Stimulated activated CD4-positive, alpha-beta T cell treated with anti-CD3 and anti-CD28 coated beads, Interleukin-2, amount 100 ng/mL, for 48 hours (primary cell): ENCODE data around the gene TNIK.
A peak's percentile ranks its signal among the peaks of the same experiment; 100 is the strongest.

ENCODE experiments used
- DNase-seq, 2 donors: peaks; one replicate each; pipeline ENCODE4 v3.0.0-alpha.2; 2020

Gene TNIK

DNA sequence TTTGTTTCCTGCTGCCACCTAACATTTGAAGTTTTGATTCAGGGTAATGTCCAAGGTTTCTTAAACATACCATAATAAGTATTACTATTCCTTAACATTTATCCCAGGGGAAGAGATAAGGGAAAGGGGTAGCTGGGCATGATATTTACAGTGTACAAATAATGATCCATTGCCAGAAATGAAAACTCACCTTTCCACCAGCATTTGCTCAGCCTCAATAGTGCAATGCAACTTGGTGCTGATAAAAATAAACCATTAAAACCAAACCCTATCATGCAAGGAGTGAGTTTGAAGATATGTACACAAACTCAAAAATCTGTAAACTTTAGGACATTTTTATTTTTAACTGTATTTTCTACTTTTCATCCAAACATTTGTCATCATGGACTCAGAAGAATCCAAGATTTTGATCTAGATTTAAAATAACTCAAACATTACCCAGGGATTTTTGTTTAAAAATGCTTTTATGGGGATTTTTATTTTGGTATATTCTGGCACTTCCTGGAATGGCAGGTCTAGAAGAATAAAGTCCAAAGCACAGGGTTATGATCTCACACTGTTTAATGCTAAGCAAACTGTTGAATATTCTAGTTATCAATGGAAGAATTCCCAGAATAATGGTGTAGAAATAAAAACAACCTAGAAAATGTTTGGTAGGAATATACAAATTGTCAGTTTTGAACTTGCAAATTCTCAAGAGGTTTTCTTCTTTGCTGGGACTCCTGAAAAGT is 401.2 kb downstream of the TNIK start:
- DNase-seq = no peak

DNA sequence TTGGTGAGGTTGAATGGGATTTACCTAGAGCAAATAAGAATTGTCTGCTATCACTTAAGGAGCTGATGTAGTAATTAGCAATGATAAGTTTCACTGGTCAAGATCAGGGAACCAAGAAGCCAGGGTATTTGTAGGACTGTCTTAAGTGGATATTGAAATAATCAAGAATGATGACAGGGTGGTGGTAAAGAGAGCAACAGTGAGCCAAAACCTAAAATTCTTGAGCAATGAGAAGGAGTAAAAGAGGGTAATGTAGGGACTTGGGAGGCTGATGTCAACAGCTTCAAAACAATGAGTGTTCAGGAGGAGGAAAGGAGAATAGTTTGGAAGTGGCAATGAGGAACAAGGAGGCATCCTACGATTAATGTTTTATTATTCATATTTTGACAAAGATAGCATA is 402.1 kb downstream of the TNIK start:
- DNase-seq = no peak

DNA sequence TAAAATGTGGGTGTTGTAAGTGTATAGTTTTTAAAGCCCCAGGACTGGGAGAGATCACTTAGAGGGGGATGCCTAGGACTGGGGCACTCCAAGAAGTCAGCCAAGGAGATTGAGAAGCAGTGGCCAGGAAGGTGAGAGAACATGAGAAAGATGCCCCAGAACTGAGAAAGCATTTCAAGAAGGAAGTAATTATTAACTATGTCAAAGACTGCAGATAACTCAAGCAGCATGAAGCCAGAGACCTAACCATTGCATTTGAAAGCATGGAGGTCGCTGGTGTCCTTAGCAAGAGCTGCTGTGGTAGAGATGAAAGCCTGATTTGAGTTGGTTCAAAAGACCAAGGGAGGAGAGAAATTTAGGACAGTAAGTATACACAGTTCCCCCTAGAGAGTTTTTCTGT is 403.1 kb downstream of the TNIK start:
- no peak for DNase-seq

DNA sequence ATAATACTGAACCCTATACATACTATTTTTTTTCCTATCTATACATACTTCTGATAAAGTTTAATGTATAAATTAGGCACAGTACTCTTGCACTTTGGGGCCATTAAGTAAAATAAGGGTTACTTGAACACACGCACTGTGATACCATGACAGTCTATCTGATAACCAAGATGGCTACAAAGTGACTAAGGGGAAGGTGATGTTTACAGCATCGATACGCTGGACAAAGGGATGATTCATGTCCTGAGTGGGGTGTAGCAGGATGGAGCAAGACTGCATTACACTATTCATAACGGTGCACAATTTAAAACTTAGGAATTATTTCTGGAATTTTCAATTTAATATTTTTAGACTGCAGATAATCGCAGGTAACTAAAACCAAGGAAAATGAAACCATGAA is 403.7 kb downstream of the TNIK start:
- DNase-seq = no peak

DNA sequence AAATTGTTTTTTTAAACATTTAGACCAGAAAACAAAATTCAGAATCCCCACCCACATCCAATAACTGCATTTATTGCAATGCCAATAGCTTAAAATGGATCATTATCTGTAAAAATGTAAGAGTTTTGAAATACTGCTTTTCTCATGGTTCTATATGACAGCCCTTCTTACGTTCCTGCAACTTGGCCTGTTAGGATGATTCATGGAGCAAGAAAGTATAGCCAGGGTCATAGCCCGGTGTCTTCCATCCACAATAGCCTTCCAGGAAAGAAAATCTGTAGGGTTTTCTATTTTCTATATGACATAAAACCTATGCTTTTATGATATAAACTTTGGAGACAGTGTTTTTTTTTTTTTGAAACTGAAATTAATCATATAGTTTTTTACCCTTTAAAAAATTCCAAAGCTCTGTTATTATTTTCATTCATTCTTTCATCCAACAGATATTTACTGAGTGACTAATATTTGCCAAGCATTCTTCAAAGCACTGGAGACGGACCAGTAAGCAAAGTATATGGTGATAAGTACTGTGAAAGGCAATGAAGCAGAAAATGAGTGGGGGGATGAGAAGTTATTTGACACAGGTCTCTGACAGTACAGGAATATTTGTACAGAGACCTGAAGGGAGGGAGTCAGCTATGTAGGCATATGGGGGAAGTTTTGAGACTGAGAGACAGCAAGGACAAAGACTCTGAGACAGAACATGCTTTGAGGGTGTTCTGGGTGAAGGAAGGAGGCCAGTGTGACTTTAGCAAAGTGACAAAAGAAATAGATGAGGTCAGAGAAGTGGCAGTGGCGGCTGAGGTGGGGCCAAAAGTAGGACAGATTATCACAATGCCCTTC is 404.6 kb downstream of the TNIK start:
- no peak for DNase-seq

DNA sequence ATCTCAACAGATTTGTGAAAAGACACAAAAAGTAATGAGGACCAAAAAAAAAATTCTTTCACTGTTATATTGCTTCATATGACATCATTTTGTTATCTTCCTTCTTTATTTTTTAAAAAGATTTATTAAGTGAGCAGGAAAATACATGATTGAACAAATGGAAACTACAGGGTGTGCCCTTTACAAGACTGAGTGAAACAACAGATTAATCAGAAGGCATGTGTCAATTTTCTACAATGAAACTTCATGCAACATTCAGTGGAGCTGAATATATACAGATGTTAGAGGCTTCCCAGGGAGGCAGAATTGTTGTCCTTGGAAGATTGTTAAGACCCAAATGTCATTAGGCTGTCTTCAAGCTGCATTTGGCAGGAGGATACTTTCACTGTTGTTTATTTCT is 405.3 kb downstream of the TNIK start:
- DNase-seq = no peak

DNA sequence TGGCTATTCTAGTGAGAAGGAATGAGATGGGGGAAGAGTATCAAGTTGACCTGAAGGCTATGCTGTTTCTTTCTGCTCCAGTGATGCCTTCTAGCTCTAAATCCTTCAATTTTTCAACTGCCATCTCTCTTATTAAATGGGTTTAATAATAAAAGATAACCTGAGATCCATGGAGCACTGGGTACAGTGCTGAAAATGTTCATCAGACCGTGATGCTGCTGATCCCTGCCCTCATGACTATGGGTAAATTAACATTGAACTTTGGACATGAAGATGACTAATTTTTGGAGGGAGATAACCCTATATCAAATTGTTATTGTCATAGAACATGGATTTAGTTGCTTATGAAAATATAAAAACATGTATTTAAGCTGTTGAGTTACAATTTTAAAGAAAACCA is 406.0 kb downstream of the TNIK start:
- DNase-seq = no peak

DNA sequence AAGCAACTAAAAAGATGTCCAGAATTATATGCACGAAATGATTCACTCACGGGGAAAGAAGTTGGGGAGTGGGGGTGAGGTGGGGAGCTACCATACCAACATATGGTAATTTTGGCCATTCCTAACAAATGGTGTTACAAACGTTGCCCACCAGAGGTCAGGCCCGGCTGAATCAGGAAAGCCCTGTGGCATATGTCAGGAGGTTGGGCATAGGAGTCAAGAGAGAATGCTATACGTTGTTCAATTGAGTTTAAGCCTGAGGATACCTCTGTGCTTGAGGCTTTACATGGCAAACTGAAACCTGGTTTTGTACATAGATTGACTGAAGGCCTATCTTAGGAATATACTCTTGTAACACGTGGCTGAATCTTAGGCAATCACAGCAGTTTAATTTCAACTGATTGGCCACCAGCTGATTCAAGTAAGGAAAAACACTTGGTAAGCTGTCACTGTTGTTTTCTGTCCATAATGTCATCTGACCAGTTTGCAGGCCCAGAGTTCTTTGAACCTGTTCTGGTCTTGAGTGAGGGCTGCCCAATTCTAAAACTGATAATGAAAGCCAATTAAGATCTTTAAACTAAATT is 410.3 kb downstream of the TNIK start:
- DNase-seq = peak; percentile 15 to 17

DNA sequence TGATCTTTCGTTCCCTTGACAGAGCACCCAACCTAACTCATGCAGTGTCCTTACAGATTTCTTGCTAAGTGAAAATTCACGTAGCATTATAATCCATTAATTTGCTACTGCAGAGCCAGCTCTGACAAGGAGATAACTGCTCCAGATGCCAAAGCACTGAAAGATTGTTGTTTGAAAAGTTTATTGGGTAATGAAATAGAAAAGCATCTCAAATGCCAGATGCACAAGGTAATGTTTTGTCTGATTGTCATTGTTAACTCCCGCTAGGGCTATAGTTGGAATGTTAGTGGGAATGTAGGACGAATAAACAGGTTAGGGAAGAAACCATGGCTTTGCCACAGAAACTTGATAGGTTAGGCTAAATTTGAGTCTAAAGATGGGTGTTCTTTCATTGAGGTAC is 413.4 kb downstream of the TNIK start:
- DNase-seq = no peak

DNA sequence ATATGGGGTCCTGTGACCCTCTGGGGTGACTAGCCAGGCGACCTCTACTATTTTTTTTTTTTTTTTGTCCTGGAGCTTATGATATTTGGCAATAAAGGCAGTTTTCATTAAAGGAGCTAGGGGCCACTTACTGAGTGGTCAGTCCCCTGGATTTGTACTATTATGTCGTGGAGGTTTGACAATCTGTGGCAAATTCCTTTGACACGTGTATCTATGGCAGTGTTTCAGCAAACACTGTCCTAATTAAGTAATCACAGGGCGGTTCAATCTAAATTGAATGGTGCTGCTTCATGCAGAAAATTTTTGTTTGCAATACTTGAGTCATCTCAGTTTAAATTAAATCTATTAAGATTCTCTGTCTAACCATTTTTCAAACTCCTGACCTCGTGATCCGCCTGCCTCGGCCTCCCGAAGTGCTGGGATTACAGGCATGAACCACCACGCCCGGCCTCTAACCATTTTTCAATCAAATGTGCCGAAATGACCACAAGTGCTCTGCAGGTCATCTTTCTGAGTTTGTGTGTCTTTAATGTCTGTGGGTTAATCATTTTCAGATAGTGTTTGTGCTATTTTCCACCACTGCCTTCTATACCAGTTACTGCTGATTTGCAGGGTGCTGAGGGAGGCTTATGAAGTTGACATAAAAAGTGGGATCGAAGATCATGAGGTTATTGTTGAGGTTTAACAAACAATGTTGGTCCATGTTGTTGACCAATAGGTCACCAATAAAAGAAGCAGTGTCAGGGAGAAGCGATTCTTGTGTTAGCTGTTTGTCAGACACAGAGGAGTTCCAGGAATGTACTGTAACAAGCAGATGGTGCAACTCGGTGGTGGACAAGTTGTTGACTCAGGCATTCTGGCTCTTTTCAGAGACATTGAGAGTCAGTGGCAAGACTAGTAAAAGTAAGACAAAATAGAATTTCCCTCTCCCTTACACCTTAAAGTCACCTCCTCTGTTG is 415.1 kb downstream of the TNIK start:
- no peak for DNase-seq

DNA sequence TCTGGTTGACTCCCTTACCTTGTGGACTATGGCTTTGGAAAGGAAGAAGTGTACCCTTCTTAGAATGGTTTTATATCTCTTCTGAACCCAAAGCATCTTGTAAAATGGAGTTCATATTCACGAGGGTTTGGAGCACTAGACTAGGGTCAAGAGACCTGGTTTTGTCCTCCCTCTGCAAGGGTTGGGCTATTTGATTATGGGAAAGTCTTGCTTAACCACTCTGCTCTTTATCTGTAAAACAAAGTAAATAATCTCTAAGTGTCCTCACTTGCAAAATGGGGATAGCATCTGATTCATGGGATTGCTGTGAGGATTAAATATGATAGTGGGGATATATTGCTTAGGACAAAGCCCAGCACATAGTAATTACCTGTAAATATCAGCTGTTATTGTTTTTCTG is 415.8 kb downstream of the TNIK start:
- no peak for DNase-seq

DNA sequence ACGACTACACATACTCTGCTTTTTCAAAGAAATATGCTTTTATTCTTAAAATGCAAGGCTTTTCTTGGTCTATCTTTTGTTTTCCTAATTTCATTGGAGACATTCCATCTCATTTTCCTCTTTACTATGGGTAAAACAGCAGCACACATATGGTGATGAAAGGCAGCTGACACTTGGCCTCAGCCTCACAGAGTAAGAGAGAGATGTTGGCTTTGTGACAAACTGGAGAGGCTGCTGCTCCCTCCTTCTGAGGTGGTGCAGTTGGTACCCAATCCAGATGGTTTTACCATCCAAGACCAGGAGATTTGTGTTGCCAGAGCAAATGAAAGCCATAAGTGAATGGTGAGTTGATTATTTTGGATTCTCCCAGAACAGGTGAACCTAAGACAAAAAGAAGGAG is 420.5 kb downstream of the TNIK start:
- no peak for DNase-seq

DNA sequence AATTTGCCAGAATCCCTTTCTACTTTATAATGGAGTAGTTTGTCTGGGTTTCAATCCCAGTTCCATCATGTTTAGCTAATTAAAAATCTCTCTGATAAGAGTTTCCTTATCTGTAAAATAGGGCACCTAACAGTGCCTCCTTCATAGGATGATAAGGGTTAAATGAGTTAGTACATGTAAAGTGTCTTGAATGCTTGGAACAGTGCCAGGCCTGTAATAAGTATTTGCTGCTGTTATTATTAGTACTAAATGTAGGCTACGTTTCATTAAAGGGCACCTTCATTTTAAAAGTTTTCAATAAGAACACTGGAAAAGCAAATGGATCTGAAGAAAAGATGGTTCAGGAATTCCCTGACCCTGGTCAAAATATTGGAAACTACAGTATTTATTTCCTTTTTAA is 421.9 kb downstream of the TNIK start:
- no peak for DNase-seq

DNA sequence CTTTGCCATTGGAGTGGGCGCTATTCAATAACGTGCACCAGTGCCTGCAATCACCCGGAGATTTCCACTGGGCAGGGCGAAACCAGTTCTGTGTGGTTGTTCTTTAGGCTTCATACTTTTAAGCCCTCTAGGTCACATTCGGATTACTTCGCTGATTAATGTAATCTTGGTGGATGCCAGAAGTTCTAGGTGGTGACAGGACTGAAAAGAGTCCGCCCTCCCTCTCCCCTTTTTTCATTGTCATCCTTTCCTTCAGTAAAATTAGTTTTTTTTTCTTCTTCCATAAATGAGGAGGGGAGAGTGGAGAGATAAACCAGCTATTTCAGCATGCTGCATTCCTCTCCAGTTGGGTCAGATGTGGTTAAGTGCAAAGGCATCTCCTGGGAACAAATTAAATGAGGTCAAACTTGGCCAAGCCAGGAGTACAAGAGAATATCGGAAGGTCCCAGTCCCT is 431.4 kb downstream of the TNIK start:
- DNase-seq = peak in 1 of 2 donors; percentile 6

DNA sequence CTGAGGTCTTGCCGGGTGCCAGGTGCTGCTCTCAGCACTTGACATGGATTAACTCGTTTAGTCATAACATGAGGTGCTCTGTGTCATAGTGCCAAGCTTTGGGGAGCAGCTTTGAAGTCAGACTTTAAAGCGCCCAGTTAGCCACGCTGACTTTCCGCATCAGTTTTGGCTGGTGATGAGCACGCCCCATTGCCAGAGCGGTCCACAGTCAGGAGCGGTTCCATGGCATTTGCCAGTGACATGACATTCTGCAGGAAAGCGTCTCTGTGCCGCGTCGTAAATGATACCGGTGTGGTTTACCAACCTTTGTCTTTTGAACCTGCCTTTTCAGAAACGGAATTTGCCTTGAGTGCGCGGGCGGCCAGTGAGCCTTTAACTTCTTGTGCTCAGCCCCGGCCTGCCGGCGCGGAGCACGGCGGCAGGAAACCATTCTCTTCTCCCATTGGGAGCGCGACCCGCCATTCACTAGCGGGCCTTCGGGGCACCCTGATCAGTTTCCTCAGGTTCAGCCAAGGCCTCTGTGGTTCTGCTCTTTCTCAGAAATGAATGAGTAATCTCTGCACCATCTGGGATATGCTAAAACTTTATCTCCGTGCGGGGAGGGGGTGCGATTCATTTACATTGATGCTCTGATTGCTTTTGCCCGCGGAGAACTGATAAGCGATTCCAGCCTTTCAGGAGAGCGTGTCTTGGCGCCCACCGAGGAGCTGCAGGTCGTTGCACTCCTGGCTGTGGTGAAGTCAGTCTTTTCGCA is 432.0 kb downstream of the TNIK start:
- DNase-seq = peak; percentile 46 to 58

DNA sequence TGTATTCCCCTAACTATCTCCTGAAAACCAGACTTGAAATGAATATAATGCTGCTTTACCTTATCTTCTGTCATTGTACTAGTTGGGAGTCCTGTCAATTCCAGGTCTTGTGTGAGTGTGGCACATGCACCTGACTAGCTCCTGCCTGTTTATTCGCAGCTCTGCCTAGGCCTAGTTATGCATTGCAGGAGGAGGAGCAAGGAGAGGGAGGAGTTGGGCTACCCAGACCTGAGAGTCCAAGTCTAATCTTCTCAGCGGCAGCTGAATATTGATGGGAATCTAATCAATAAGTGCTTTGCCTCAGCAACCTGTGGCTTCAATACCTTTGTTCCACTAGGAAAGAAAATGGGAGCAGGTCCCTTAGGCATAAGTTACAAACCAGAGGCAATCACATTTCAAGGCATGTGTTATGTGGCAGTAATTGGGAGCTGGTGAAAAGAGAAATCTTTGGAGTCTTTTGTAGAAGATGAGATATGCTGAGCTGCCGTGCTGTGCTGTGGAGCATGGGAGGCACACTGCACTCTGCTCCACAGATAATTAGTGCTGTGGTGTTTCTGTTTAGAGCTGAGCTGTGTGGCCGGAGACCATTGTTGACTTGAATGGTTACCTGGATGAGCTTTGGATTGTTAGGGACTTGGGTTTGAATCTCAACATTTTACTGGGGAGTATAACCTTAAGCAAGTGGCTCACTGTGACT is 433.5 kb downstream of the TNIK start, which contains the start of gene SLC2A2:
SLC2A2 (minus strand) TSS at position 124 of the 697 bp plus-strand sequence; CDS start at position 74, 50 bp downstream.
- no peak for DNase-seq

DNA sequence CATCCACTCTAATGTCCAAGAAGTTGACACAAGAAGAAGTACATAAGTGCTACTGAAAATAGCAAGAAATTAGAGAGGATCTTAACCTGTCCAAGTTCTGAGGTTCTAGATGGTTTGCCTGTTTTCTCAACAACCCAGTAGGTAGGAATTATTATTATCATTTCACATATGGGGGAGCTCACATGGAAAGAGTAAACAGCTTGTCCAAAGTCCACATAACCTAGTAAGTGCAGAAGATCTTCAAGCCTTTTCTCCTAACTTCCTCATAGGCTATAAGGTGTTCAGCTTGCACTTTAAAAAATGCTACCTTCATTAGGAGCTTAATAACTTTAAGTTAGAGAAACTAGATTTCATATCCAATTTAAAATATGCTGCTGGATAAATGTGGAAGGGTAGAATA is 436.6 kb downstream of the TNIK start:
- no peak for DNase-seq

DNA sequence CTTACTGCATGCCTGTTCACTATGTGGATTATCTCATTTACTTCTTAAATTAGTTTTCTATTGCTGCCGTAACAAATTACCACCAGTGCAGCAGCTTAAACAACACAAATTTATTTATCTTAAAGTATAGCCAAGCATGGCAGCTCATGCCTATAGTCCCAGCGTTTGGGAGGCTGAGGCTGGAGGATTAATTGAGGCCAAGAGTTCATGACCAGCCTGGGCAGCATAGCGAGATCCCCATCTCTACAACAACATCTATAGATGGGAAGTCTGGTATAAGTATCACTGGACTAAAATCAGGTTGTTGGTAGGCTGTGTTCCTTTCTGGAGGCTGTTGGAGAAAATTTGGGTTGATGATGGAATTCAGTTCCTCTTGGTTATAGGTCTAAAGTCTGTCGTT is 438.8 kb downstream of the TNIK start:
- DNase-seq = no peak

DNA sequence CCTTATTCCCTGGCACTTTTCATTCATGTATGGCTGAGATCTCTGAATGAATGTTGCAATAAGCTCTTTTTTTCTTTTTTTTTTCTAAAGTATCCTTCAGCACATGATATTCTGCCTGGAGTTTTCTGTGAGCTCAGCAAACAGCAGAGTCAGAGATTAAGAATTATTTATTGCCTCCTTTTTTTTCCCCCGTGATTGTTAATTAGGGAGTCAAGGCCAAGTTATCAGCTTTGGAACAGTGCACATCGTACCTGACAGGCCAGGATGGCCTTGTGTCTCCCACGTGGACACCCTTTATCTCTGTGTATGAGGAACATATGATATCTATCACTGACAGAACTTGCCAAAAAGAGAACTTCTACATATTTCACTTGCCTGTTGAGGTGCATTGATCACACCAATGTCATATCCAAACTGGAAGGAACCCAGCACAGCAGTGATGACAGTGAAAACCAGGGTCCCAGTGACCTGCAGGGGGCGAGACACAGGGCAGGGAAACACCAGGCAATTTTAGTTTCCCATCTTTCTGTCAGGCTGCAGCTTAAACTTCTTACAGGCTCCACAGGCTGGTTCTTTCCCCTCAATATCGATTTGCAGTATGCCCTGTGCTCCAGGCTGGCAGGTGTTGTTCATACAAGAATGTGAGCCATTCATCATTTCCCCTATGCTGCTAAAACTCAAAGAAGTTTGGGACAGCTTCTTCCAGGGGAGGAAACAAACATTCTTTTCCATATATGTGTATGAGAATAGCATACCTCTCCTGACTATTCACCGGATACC is 441.9 kb downstream of the TNIK start:
- DNase-seq = no peak
